ENCODE data around the gene TCP1. TPM values are rescaled to one million over a fixed set of nuclear protein-coding genes. Genes with fewer than 3 reads are reported as not detected.

TCP1 gene
- polyA plus RNA-seq, 4 donors: 67.8 to 215 (median 89.8) TPM

DNA sequence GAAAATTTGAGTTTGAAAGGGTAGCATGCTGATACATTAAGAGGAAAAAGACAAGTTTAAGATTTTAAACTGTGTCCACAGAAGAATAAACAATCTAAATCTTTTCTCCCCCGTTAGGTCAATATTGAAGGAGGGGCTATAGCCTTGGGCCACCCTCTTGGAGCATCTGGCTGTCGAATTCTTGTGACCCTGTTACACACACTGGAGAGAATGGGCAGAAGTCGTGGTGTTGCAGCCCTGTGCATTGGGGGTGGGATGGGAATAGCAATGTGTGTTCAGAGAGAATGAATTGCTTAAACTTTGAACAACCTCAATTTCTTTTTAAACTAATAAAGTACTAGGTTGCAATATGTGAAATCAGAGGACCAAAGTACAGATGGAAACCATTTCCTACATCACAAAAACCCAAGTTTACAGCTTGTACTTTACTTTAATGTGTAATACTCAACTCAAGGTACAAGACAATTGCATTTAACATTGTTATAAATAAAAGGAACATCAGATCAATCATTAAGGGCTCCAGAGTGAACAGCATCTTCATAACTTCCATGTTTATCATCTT, 10.8 kb downstream of the TCP1 start:
- peaks cover 16 to 33% (median 29%) of the 10 kb centered on the region in 3 donors for H3K36me3 ChIP-seq (ENCODE audit: control insufficient read depth in 3 of 3, insufficient read depth in 2 of 3, low read depth in 1 of 3, low read length in 3 of 3)
- H3K27ac ChIP-seq (ENCODE audit: low read depth in 1 of 3, low read length in 2 of 3): peak overlapping the region in 1 of 3 donors; percentile 20
- DNase-seq (peak in 1 of 2 donors; percentile 53), FAIRE-seq (no peak)
- no peaks in the 10 kb centered on the region for H3K9me3 ChIP-seq (ENCODE audit: control insufficient read depth in 2 of 2, insufficient read depth in 1 of 2, low read depth in 1 of 2, low read length in 1 of 2)
- H3K27me3 ChIP-seq (ENCODE audit: control insufficient read depth in 3 of 3, insufficient read depth in 3 of 3, low read length in 3 of 3): no peaks in the 10 kb centered on the region
- peaks cover 0 to 10% (median 0%) of the 10 kb centered on the region in 3 donors for H3K4me1 ChIP-seq (ENCODE audit: control insufficient read depth in 3 of 3, insufficient read depth in 2 of 3, low read depth in 1 of 3, low read length in 2 of 3)
- 70 to 82% (median 79%) methylated on average over 3 of the region's 3 CpGs for whole genome bisulfite sequencing, 3 donors
- H3K4me3 ChIP-seq (ENCODE audit: low read depth in 1 of 3, low read length in 3 of 3): no peak overlapping the region

DNA sequence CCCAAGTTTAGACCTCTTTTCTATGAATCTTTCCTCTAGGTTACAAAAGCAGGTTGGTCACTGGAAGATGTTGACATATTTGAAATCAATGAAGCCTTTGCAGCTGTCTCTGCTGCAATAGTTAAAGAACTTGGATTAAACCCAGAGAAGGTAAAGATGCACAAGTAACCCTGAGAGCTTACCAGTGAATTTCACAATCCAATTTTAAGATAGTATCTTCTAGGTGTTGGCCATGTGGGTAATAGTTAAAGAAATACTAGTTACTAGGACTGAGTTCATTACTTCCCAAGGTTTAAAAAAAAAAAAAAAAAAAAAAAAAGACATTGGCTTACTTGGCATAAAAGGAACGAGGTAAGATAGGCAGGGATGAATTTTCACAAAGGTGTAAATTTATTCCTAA, 11.3 kb downstream of the TCP1 start:
- H3K36me3 ChIP-seq (ENCODE audit: control insufficient read depth in 3 of 3, insufficient read depth in 2 of 3, low read depth in 1 of 3, low read length in 3 of 3): peaks cover 12 to 30% (median 25%) of the 10 kb centered on the region in 3 donors
- peaks cover 0 to 10% (median 0%) of the 10 kb centered on the region in 3 donors for H3K4me1 ChIP-seq (ENCODE audit: control insufficient read depth in 3 of 3, insufficient read depth in 2 of 3, low read depth in 1 of 3, low read length in 2 of 3)
- H3K9me3 ChIP-seq (ENCODE audit: control insufficient read depth in 2 of 2, insufficient read depth in 1 of 2, low read depth in 1 of 2, low read length in 1 of 2): no peaks in the 10 kb centered on the region
- H3K27ac ChIP-seq (ENCODE audit: low read depth in 1 of 3, low read length in 2 of 3): peak overlapping the region in 1 of 3 donors; percentile 1
- FAIRE-seq (no peak), DNase-seq (no peak)
- H3K4me3 ChIP-seq (ENCODE audit: low read depth in 1 of 3, low read length in 3 of 3): no peak overlapping the region
- H3K27me3 ChIP-seq (ENCODE audit: control insufficient read depth in 3 of 3, insufficient read depth in 3 of 3, low read length in 3 of 3): no peaks in the 10 kb centered on the region
- 48 to 80% (median 62%) methylated on average over 1 of the region's 1 CpG for WGBS, 3 donors

DNA sequence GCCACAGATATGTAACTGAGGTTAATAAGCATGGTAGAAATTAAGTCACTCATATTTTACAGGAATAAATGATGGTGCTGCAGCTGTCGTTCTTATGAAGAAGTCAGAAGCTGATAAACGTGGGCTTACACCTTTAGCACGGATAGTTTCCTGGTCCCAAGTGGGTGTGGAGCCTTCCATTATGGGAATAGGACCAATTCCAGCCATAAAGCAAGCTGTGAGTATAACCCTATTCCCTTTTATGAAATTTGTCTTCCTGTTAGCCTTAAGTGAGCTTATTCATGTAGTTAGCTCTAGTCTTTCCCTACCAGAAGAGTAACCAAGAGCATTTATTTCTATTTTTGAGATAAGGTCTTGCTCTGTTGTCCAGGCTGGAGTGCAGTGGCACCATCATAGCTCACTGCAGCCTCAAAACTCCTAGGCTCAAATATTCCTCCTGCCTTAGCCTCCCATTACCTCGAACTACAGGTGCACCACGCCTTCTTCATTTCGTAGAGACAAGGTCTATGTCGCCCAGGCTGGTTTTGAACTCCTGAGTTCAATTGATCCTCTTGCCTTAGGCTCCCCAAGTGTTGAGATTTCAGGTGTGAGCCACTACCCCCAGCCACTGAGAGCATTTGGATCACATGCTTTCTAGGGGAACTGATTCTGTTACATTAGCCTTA, 12.0 kb downstream of the TCP1 start:
- peak in 1 of 2 donors; percentile 49 for DNase-seq
- 64 to 76% (median 69%) methylated on average over 7 of the region's 7 CpGs for WGBS, 3 donors
- no peak overlapping the region for H3K4me3 ChIP-seq (ENCODE audit: low read depth in 1 of 3, low read length in 3 of 3)
- H3K27ac ChIP-seq (ENCODE audit: low read depth in 1 of 3, low read length in 2 of 3): peak overlapping the region in 2 of 3 donors; percentile 27 to 32
- H3K27me3 ChIP-seq (ENCODE audit: control insufficient read depth in 3 of 3, insufficient read depth in 3 of 3, low read length in 3 of 3): no peaks in the 10 kb centered on the region
- peaks cover 0 to 10% (median 0%) of the 10 kb centered on the region in 3 donors for H3K4me1 ChIP-seq (ENCODE audit: control insufficient read depth in 3 of 3, insufficient read depth in 2 of 3, low read depth in 1 of 3, low read length in 2 of 3)
- H3K36me3 ChIP-seq (ENCODE audit: control insufficient read depth in 3 of 3, insufficient read depth in 2 of 3, low read depth in 1 of 3, low read length in 3 of 3): peaks cover 6 to 33% (median 19%) of the 10 kb centered on the region in 3 donors
- no peak for FAIRE-seq
- no peaks in the 10 kb centered on the region for H3K9me3 ChIP-seq (ENCODE audit: control insufficient read depth in 2 of 2, insufficient read depth in 1 of 2, low read depth in 1 of 2, low read length in 1 of 2)

DNA sequence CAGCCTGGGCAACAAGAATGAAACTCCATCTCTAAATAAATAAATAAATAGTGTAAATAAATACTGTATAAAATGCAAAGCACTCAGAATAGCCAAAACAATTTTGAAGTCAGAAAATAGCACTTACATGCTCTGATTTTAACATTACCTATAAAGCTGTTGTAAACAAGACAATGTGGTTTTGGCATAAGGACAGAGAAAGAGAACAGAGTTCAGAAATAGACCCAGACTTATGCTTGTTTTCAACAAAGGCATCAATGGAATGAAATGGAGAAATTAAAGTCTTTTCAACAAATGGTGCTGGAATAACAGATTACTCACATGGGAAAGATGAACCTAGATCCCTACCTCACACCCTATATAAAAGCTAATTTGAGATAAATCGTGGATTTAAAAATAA, 17.2 kb downstream of the TCP1 start:
- peaks cover 3 to 31% (median 11%) of the 10 kb centered on the region in 3 donors for H3K36me3 ChIP-seq (ENCODE audit: control insufficient read depth in 3 of 3, insufficient read depth in 2 of 3, low read depth in 1 of 3, low read length in 3 of 3)
- no peak for FAIRE-seq
- WGBS, 3 donors: 0 to 35% (median 0%) methylated on average over 1 of the region's 1 CpG

DNA sequence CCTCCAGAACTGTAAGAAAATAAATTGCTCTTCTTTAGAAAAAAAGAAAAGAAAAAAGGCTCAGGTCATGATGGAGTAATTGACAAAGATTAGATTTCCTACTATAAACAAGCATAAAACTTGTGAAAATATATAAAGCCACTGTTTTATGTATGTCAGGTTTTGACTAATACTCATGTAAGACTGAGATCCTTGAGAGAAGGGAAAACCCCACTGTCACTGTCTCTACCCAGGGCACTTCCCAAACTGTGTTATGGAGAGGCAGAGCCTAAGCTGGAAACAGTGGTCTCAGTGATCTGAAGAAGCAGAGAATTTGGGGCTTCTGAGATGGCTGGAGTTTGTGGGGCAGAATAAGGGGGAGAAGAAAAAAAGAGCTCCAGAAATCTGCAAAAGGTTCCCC, 19.9 kb downstream of the TCP1 start:
- peaks cover 0 to 33% (median 11%) of the 10 kb centered on the region in 3 donors for H3K36me3 ChIP-seq (ENCODE audit: control insufficient read depth in 3 of 3, insufficient read depth in 2 of 3, low read depth in 1 of 3, low read length in 3 of 3)
- FAIRE-seq (no peak), DNase-seq (no peak)
- no peak overlapping the region for H3K27ac ChIP-seq (ENCODE audit: low read depth in 1 of 3, low read length in 2 of 3)
- H3K4me1 ChIP-seq (ENCODE audit: control insufficient read depth in 3 of 3, insufficient read depth in 2 of 3, low read depth in 1 of 3, low read length in 2 of 3): no peaks in the 10 kb centered on the region
- no peak overlapping the region for H3K4me3 ChIP-seq (ENCODE audit: low read depth in 1 of 3, low read length in 3 of 3)
- no peaks in the 10 kb centered on the region for H3K27me3 ChIP-seq (ENCODE audit: control insufficient read depth in 3 of 3, insufficient read depth in 3 of 3, low read length in 3 of 3)
- H3K9me3 ChIP-seq (ENCODE audit: control insufficient read depth in 2 of 2, insufficient read depth in 1 of 2, low read depth in 1 of 2, low read length in 1 of 2): no peaks in the 10 kb centered on the region

More for the DNA sequence above, 17.2 kb downstream of the TCP1 start:
- H3K4me1 ChIP-seq (ENCODE audit: control insufficient read depth in 3 of 3, insufficient read depth in 2 of 3, low read depth in 1 of 3, low read length in 2 of 3): peaks cover 0 to 3% (median 0%) of the 10 kb centered on the region in 3 donors
- no peak overlapping the region for H3K4me3 ChIP-seq (ENCODE audit: low read depth in 1 of 3, low read length in 3 of 3)
- no peak for DNase-seq
- no peaks in the 10 kb centered on the region for H3K27me3 ChIP-seq (ENCODE audit: control insufficient read depth in 3 of 3, insufficient read depth in 3 of 3, low read length in 3 of 3)
- H3K27ac ChIP-seq (ENCODE audit: low read depth in 1 of 3, low read length in 2 of 3): no peak overlapping the region
- no peaks in the 10 kb centered on the region for H3K9me3 ChIP-seq (ENCODE audit: control insufficient read depth in 2 of 2, insufficient read depth in 1 of 2, low read depth in 1 of 2, low read length in 1 of 2)

DNA sequence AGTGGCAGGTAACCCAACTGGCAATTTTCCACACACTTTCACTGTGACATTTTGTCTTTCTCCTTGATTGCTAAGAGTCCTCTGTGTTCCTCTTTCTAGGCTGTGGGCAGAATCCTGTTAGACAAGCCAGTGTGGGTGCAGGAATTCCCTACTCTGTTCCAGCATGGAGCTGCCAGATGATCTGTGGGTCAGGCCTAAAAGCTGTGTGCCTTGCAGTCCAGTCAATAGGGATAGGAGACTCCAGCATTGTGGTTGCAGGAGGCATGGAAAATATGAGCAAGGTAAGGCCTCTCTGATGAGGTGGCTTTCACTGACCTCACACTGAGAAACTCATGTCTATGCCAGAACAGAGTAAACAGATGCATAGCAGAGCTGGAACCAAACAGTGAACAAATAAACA, 22.5 kb downstream of the TCP1 start:
- Histone ChIP-seq H3K36me3 (ENCODE audit: control insufficient read depth in 3 of 3, insufficient read depth in 2 of 3, low read depth in 1 of 3, low read length in 3 of 3) (peaks cover 0 to 36% (median 11%) of the 10 kb centered on the region in 3 donors), H3K4me1 (ENCODE audit: control insufficient read depth in 3 of 3, insufficient read depth in 2 of 3, low read depth in 1 of 3, low read length in 2 of 3) (peaks cover 0 to 6% (median 0%) of the 10 kb centered on the region in 3 donors), H3K27me3 (ENCODE audit: control insufficient read depth in 3 of 3, insufficient read depth in 3 of 3, low read length in 3 of 3) (no peaks in the 10 kb centered on the region), H3K4me3 (ENCODE audit: low read depth in 1 of 3, low read length in 3 of 3) (no peak overlapping the region), H3K9me3 (ENCODE audit: control insufficient read depth in 2 of 2, insufficient read depth in 1 of 2, low read depth in 1 of 2, low read length in 1 of 2) (no peaks in the 10 kb centered on the region), H3K27ac (ENCODE audit: low read depth in 1 of 3, low read length in 2 of 3) (no peak overlapping the region)
- no peak for FAIRE-seq
- no peak for DNase-seq

DNA sequence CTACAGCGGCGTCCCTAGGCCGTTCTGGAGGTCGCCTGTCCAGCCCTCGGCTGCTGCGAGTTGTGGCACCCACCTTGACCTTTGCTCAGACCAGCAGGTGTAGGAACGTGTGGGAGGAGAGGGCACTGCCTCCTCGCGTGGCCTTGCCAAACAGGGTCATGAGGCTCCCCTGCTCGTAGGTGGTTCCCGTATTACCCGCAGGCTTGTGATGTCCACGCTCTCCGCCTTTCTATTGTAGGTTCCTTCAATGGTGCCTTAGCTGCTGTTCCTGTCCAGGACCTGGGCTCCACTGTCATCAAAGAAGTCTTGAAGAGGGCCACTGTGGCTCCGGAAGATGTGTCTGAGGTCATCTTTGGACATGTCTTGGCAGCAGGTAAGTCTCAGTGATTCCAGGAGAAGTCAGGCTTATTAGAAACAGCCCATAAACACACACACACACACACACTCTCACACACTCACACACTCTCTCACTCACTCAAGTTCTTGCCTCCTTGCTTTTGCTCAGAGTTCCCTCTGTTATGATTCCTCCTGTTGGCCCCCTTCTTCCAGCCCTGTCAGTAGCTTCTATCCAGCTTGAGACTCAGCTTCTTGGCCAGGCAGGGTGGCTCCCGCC, 26.6 kb downstream of the TCP1 start:
- peak in 1 of 2 donors; percentile 37 for DNase-seq
- no peaks in the 10 kb centered on the region for H3K27me3 ChIP-seq (ENCODE audit: control insufficient read depth in 3 of 3, insufficient read depth in 3 of 3, low read length in 3 of 3)
- H3K4me1 ChIP-seq (ENCODE audit: control insufficient read depth in 3 of 3, insufficient read depth in 2 of 3, low read depth in 1 of 3, low read length in 2 of 3): peaks cover 0 to 15% (median 5%) of the 10 kb centered on the region in 3 donors
- H3K4me3 ChIP-seq (ENCODE audit: low read depth in 1 of 3, low read length in 3 of 3): peak overlapping the region; percentile 63 to 95 (median 85)
- no peaks in the 10 kb centered on the region for H3K9me3 ChIP-seq (ENCODE audit: control insufficient read depth in 2 of 2, insufficient read depth in 1 of 2, low read depth in 1 of 2, low read length in 1 of 2)
- H3K36me3 ChIP-seq (ENCODE audit: control insufficient read depth in 3 of 3, insufficient read depth in 2 of 3, low read depth in 1 of 3, low read length in 3 of 3): peaks cover 3 to 34% (median 9%) of the 10 kb centered on the region in 3 donors
- FAIRE-seq: no peak
- WGBS, 3 donors: 6 to 15% (median 9%) methylated on average over 16 of the region's 16 CpGs
- peak overlapping the region; percentile 42 to 99 (median 86) for H3K27ac ChIP-seq (ENCODE audit: low read depth in 1 of 3, low read length in 2 of 3)

DNA sequence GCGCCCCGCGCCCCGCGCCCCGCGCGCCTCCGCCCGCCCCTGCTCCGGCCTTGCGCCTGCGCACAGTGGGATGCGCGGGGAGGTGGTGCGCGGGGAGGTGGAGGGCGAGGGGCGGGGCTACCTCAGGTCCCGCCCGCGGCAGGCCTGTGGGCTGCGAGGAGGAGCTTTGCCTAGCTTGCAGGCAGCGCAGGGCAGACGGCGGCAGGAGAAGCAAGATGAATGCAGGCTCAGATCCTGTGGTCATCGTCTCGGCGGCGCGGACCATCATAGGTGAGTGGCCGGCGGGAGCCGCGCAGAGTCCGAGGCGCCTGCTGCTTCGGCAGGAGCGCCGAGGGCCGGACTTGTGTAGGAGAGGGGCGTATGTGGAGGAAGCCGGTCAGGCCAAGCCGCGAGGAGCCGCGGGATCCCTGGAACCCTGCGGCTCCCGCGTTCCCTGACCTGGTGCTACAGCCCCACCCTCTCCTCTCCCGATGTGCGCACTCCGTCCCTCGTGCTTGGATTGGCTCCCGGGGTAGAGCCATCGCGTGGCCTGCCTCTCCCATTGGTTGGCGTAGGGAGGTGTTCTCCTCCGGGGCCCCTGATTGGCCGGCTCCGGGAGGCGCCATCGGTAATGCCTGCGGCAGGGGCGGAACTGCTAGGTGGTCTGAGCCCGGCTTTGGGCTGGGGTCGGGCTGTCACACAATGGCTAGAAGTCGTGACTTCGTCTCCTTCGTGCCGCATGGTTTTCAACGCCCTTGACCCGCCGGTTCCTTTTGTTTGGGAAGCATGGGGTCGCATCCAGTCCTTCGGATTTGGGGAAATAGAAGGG, 27.3 kb downstream of the TCP1 start, which contains the start of gene ACAT2:
TSS of gene ACAT2 (plus strand) at position 173 of the 808 bp plus-strand sequence. CDS start at position 216, 43 bp downstream.
- FAIRE-seq: no peak
- Histone ChIP-seq H3K27me3 (ENCODE audit: control insufficient read depth in 3 of 3, insufficient read depth in 3 of 3, low read length in 3 of 3) (no peaks in the 10 kb centered on the region), H3K27ac (ENCODE audit: low read depth in 1 of 3, low read length in 2 of 3) (peak within 1 kb of the TSS; percentile 79 to 99 (median 97)), H3K9me3 (ENCODE audit: control insufficient read depth in 2 of 2, insufficient read depth in 1 of 2, low read depth in 1 of 2, low read length in 1 of 2) (no peaks in the 10 kb centered on the region), H3K4me3 (ENCODE audit: low read depth in 1 of 3, low read length in 3 of 3) (peak within 1 kb of the TSS; percentile 63 to 95 (median 85)), H3K4me1 (ENCODE audit: control insufficient read depth in 3 of 3, insufficient read depth in 2 of 3, low read depth in 1 of 3, low read length in 2 of 3) (peaks cover 0 to 15% (median 5%) of the 10 kb centered on the region in 3 donors), H3K36me3 (ENCODE audit: control insufficient read depth in 3 of 3, insufficient read depth in 2 of 3, low read depth in 1 of 3, low read length in 3 of 3) (peaks cover 3 to 34% (median 9%) of the 10 kb centered on the region in 3 donors)
- 0 to 1% (median 0%) methylated on average over 65 to 76 of the region's 76 CpGs for WGBS, 3 donors
- peak; percentile 94 to 98 for DNase-seq

All from small intestine (tissue), 7 donors.